ENCODE results near the gene LTO1. TPM values are rescaled to one million over a fixed set of nuclear protein-coding genes. Genes with fewer than 3 reads are reported as not detected.

LTO1 gene
- polyA plus RNA-seq, 1 experiment: 13.7 TPM

DNA sequence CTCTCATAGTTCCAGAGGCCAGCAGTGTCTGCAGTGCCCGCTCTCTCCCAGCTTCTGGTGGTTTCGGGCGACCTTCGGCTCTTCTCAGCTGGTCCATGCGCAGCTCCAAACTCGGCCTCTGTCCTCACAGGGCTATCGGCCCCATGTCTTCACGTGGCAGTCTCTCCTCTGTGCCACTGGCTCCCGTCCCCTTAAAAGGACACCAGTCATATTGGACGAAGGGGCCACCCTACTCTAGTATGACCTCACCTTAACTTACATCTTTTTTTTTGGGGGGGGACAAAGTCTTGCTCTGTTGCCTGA lies 13.8 kb downstream of the LTO1 start:
- POLR2A ChIA-PET: no interaction called here
- CTCF ChIA-PET: interaction anchor here (0.9 to 4.1 kb wide), 4 partner anchors 9 to 560 kb away, joined by 3 to 26 read pairs (median 10); no protein-coding TSS in a partner anchor
- Histone ChIP-seq H3K4me3 (ENCODE audit: low read depth, low read length) (no peak overlapping the region), H3K36me3 (ENCODE audit: control insufficient read depth, insufficient read depth, low read length) (peaks cover 7% of the 10 kb centered on the region), H3K27me3 (ENCODE audit: control insufficient read depth, insufficient read depth, low read length) (no peaks in the 10 kb centered on the region)
- DNase-seq (ENCODE audit: low read depth): no peak
- no peak for TF ChIP-seq CTCF (IDR thresholded peaks at IDR 0.05; ENCODE audit: insufficient read depth, low read depth, low read length)

DNA sequence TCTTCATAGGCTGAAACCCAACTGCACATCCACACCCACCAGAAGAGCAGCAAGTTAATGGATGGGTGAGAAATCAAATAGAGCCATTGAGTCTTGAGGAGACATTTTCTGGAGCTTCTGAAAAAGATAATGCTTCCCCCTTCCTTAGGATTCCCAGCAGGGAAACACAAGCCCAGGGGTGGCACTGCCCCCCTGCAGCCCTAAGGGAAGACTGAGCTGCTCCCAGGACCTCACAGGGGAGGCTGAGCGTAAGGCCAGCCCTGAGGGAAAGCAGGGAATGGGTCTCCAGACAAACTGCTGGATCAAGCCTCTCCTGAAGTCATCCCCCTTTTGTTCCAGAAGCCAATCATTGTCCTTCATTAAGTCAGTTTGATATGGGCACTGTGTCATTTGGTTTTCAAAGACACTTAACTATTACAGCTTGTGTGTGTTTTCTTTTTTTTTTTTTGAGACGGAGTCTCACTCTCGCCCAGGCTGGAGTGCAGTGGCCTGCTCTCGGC lies 15.1 kb downstream of the LTO1 start:
- Histone ChIP-seq H3K4me3 (ENCODE audit: low read depth, low read length) (no peak overlapping the region), H3K27me3 (ENCODE audit: control insufficient read depth, insufficient read depth, low read length) (no peaks in the 10 kb centered on the region), H3K36me3 (ENCODE audit: control insufficient read depth, insufficient read depth, low read length) (peaks cover 7% of the 10 kb centered on the region)
- TF ChIP-seq CTCF (IDR thresholded peaks at IDR 0.05; ENCODE audit: insufficient read depth, low read depth, low read length): no peak
- no peak for DNase-seq (ENCODE audit: low read depth)
- ChIA-PET CTCF (interaction anchor here (1.0 to 4.1 kb wide), 6 partner anchors 10 to 560 kb away, joined by 3 to 26 read pairs (median 6); partner anchors contain the start of gene LTO1), POLR2A (interaction anchor here (0.5 kb wide), 1 partner anchor 821 kb away, joined by 9 read pairs; no protein-coding TSS in a partner anchor)

- no peak for TF ChIP-seq CTCF (IDR thresholded peaks at IDR 0.05; ENCODE audit: insufficient read depth, low read depth, low read length)
- Histone ChIP-seq H3K36me3 (ENCODE audit: control insufficient read depth, insufficient read depth, low read length) (peaks cover 7% of the 10 kb centered on the region), H3K27me3 (ENCODE audit: control insufficient read depth, insufficient read depth, low read length) (no peaks in the 10 kb centered on the region), H3K4me3 (ENCODE audit: low read depth, low read length) (no peak overlapping the region)
- POLR2A ChIA-PET: interaction anchor here (0.5 kb wide), 1 partner anchor 821 kb away, joined by 9 read pairs; no protein-coding TSS in a partner anchor
- CTCF ChIA-PET: interaction anchor here (1.0 to 4.1 kb wide), 7 partner anchors 10 to 559 kb away, joined by 3 to 26 read pairs (median 9); partner anchors contain the start of gene LTO1
- DNase-seq (ENCODE audit: low read depth): no peak
Measured at GRCh38 chr11:69659591-69659990, 15.6 kb downstream of the LTO1 start.

GRCh38 chr11:69658626-69659450 lies 16.3 kb downstream of the LTO1 start:
- Histone ChIP-seq H3K27me3 (ENCODE audit: control insufficient read depth, insufficient read depth, low read length) (no peaks in the 10 kb centered on the region), H3K4me3 (ENCODE audit: low read depth, low read length) (no peak overlapping the region), H3K36me3 (ENCODE audit: control insufficient read depth, insufficient read depth, low read length) (peaks cover 3% of the 10 kb centered on the region; the same call in 1 of the 2 replicates)
- DNase-seq (ENCODE audit: low read depth): no peak
- POLR2A ChIA-PET: no interaction called here
- CTCF ChIA-PET: interaction anchor here (1.1 to 4.1 kb wide), 4 partner anchors 11 to 557 kb away, joined by 3 to 26 read pairs (median 12); partner anchors contain the start of gene LTO1
- TF ChIP-seq CTCF (IDR thresholded peaks at IDR 0.05; ENCODE audit: insufficient read depth, low read depth, low read length): no peak

DNA sequence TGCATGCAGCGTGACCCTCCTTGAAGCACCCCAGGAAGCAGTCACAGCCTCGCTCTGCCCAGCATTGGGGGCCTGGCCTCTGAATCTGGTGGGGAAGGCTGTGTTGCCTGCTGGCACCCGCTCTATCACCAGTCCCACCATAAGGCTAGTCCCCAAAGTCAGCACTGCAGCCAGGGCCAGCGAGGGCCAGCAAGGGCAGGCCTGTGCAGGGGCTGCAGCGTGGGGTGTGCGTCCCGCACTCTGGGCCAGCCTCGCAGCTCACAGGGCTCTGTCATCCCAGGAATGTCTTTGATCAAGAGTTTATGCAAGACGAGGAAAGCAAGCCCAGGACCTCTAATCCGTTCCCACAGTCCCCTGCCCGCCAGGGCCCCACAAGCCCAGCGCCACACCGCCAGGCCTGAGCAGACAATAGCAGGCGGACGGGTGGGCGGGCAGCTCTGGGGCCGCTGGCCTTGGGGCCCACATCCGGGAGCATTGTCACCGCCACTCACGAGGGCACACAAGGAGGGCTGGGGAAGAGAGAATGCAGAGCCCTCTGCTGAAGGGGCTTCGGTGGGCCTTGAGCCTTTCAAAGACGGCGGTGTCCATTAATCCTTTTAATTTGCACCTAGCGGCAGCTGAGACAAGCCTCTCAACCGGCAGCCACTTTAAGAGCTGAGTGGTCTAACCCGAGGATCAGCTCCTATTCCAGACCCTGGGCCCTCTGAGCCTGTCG lies 17.1 kb downstream of the LTO1 start:
- POLR2A ChIA-PET: no interaction called here
- DNase-seq (ENCODE audit: low read depth): no peak

More for the DNA sequence above, 17.1 kb downstream of the LTO1 start:
- no peak for TF ChIP-seq CTCF (IDR thresholded peaks at IDR 0.05; ENCODE audit: insufficient read depth, low read depth, low read length)
- Histone ChIP-seq H3K36me3 (ENCODE audit: control insufficient read depth, insufficient read depth, low read length) (peaks cover 4% of the 10 kb centered on the region; the same call in 1 of the 2 replicates), H3K4me3 (ENCODE audit: low read depth, low read length) (no peak overlapping the region), H3K27me3 (ENCODE audit: control insufficient read depth, insufficient read depth, low read length) (no peaks in the 10 kb centered on the region)
- CTCF ChIA-PET: interaction anchor here (1.7 to 4.1 kb wide), 4 partner anchors 12 to 556 kb away, joined by 9 to 26 read pairs (median 14); no protein-coding TSS in a partner anchor

All from BJ (cell line).